Measurements from ENCODE around the gene NHEJ1.
"Not testable (repeated sequence)": the region's sequence is repeated elsewhere in the genome, so short reads cannot be mapped to it uniquely, and the experiment has no call there.

Gene NHEJ1, protein sequence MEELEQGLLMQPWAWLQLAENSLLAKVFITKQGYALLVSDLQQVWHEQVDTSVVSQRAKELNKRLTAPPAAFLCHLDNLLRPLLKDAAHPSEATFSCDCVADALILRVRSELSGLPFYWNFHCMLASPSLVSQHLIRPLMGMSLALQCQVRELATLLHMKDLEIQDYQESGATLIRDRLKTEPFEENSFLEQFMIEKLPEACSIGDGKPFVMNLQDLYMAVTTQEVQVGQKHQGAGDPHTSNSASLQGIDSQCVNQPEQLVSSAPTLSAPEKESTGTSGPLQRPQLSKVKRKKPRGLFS

DNA sequence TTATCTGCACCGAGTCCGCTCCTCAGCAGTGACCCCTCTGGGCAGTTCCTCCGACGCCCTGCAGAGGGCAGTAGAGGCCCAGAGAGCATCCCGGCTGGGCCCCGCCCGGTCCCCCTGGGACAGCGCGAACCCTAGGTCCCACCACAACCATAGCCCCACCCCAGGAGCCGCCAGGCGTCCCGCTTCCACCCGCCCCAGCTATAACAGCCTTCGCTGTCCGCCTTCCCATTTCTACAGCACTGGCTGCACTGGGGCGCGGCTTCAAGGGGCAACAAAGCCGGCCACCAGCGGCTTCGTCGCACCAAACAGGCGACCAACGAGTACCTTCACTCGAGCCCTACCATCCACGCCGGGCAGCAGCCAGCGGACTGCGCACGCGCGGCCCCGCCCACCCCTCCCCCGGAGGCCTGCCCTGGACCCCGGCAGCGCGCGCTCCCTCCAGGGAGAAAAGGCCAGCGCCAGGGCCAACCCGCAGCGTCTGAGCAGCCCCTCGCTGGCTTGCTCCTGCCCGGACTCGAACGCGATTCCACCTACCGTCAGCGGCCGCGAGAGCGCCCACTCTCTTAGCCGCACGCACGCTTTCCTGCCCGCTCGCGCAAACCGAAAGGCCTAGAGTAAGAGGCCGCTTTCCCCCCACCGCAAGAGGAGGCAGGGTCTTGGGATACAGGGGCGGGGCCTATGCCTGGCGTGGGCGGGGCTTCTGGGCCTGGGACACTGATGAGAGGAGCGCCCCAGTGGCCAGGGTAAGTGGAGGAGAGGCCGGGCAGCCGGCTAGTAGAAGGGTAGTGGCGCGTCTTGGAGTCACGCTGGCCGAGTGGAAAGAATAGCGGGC is at the start of gene NHEJ1:
Gene NHEJ1, minus strand, starts transcription at position 630 of the 832 bp plus-strand sequence. CDS start 2,453 bp downstream, outside the sequence.
- in situ Hi-C loops (cut with MboI; ENCODE audit: low sequenced_read_pairs) = loop anchor here (10.0 kb wide), 2 partner anchors 54 to 114 kb away; partner anchors contain the start of genes ABCB6 and DNAJB2

- in situ Hi-C loops (cut with MboI; ENCODE audit: low sequenced_read_pairs) = loop anchor here (10.0 kb wide), 1 partner anchor 45 kb away; the partner anchor contains the start of gene NHEJ1
Measured at GRCh38 chr2:219209236-219210195, 48.9 kb upstream of the NHEJ1 start.

- in situ Hi-C loops (cut with MboI; ENCODE audit: low sequenced_read_pairs) = no loop called here
Measured at GRCh38 chr2:219207884-219208740, 47.5 kb upstream of the NHEJ1 start.

- in situ Hi-C loops (cut with MboI; ENCODE audit: low sequenced_read_pairs) = no loop called here
Measured at GRCh38 chr2:219207134-219207883, 46.7 kb upstream of the NHEJ1 start.

- in situ Hi-C loops (cut with MboI; ENCODE audit: low sequenced_read_pairs) = no loop called here
Measured at GRCh38 chr2:219206328-219207133, 45.9 kb upstream of the NHEJ1 start, which contains the start of gene ZFAND2B. ZFAND2B (plus strand) TSS chr2:219206782; CDS start chr2:219206988, 206 bp downstream.

DNA sequence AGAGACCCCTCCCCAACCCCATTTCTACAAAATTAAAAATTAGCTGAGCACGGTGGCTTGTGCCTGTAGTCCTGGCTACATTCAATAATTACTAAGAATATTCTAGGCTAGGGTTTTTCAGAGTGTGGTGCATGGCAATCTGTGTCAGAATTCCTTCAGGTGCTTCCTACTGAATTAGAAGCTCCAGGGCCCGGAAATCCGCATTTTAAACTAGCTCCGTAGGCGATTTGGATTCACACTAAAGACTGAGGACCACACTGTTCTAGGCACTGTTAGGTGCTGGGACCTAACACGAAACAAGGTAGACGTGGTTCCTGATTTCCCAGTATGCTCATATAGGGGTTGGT is 45.3 kb upstream of the NHEJ1 start:
- in situ Hi-C loops (cut with MboI; ENCODE audit: low sequenced_read_pairs) = no loop called here

DNA sequence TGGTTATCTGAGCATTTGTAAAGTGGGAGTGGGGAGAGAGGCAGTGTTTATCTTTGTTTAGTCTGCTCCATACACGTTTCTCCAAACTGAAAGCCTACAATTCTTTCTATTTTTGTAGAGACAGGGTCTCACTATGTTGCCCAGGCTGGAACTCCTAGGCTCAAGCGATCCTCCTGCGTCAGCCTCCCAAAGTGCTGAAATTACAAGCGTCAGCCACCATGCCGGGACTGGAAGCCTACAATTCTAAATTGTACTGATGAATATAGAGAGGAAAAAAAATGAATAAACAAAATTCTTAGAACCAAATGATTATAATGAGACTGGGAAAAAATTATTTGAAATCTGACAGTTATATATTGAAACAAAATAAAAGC is 44.5 kb upstream of the NHEJ1 start:
- in situ Hi-C loops (cut with MboI; ENCODE audit: low sequenced_read_pairs) = no loop called here

- in situ Hi-C loops (cut with MboI; ENCODE audit: low sequenced_read_pairs) = no loop called here
Measured at GRCh38 chr2:219204425-219205164, 44.0 kb upstream of the NHEJ1 start.

DNA sequence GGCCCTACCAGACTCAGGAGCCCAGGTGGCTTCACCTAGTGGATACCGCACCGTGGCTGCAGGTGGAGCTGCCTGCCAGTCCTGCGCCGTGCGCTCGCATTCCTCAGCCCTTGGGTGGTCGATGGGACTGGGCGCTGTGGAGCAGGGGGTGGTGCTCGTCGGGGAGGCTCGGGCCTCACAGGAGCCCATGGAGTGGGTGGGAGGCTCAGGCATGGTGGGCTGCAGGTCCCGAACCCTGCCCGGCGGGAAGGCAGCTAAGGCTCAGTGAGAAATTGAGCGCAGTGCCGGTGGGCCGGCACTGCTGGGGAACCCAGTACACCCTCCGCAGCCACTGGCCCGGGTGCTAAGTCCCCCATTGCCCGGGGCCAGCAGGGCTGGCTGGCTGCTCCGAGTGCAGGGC is 40.7 kb upstream of the NHEJ1 start:
- in situ Hi-C loops (cut with MboI; ENCODE audit: low sequenced_read_pairs) = not testable (repeated sequence)

DNA sequence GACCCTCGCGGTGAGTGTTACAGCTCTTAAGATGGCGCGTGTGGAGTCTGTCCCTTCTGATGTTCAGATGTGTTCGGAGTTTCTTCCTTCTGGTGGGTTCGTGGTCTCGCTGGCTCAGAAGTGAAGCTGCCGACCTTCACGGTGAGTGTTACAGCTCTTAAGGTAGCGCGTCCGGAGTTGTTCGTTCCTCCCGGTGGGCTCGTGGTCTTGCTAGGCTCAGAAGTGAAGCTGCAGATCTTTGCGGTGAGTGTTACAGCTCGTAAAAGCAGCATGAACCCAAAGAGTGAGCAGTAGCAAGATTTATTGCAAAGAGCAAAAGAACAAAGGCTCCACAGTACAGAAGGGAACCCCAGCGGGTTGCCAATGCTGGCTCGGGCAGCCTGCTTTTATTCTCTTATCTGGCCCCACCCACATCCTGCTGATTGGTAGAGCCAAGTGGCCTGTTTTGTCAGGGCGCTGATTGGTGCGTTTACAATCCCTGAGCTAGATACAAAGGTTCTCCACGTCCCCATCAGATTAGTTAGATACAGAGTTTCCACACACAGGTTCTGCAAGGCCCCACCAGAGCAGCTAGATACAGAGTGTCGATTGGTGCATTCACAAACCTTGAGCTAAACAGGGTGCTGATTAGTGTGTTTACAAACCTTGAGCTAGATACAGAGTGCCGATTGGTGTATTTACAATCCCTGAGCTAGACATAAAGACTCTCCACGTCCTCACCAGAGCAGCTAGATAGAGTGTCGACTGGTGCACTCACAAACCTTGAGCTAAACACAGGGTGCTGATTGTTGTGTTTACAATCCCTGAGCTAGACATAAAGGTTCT is 40.1 kb upstream of the NHEJ1 start:
- in situ Hi-C loops (cut with MboI; ENCODE audit: low sequenced_read_pairs) = not testable (repeated sequence)

DNA sequence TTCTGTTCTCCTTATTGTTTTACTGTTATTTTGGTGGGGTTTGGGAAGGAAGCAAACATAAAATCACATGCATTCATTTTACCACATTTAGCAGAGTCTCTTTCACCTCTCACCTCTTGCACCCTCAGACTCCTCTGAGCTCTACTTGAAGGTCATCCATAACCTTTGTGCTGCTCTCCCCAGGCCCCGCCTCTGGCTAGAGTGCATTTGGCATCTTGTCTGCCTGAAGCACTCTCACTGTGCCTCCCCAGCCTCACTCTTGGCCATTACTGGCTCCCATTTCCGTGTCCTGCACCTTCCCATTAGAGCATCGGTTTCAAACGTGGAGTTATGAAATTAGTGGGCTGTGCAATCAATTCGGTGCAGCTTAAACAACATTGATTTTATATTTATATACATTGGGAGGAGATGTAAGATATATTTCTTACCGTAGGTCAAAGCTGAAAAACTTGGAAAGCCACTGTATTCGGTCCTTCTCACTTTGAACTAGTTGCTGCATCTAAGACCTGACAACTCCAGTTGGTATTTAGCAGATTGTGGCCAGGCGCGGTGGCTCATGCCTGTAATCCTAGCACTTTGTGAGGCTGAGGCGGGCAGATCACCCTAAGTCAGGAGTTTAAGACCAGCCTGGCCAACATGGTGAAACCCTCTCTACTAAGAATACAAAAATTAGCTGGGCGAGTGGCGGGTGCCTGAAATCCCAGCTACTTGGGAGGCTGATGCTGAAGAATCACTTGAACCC is 39.0 kb upstream of the NHEJ1 start:
- in situ Hi-C loops (cut with MboI; ENCODE audit: low sequenced_read_pairs) = no loop called here

GRCh38 chr2:219198974-219199373 is 38.4 kb upstream of the NHEJ1 start:
- in situ Hi-C loops (cut with MboI; ENCODE audit: low sequenced_read_pairs) = no loop called here

- in situ Hi-C loops (cut with MboI; ENCODE audit: low sequenced_read_pairs) = no loop called here
Measured at GRCh38 chr2:219197388-219197787, 36.8 kb upstream of the NHEJ1 start.

- in situ Hi-C loops (cut with MboI; ENCODE audit: low sequenced_read_pairs) = no loop called here
Measured at GRCh38 chr2:219186754-219187456, 26.3 kb upstream of the NHEJ1 start.

DNA sequence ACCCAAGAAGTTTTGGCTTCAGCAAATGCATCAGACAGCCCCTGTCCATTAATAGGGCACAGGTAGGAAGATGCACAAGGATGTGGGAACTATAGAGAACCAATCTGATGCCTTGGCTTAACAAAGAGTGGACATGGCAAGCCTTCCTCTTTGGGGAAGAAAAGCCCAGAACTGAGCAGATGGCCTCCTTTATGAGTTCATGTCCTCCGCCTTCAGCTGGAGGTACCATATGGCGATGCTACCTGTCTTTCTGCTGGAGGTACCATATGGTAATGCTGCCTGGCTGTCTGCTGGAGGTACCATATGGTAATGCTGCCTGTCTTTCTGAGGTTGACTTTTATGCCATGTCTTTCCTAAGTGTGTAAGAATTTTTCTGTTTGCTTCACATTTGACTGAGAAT is 23.5 kb upstream of the NHEJ1 start:
- in situ Hi-C loops (cut with MboI; ENCODE audit: low sequenced_read_pairs) = no loop called here
